T-helper 2 cell treated with Interferon-gamma antibody and Interleukin-4, amounts not matched to agents 100 ng/mL and 5 ng/mL, for 36 hours (primary cell): Measurements from ENCODE around the gene PGAM2. TPM values are rescaled to one million over a fixed set of nuclear protein-coding genes. Genes with fewer than 3 reads are reported as not detected.
"Not testable (repeated sequence)": the region's sequence is repeated elsewhere in the genome, so short reads cannot be mapped to it uniquely, and the experiment has no call there.

ENCODE experiments used
- intact Hi-C: fragments of 100-400 bp; cut with micrococcal nuclease; formaldehyde crosslinking; loops from one replicate; pipeline ENCODE4 v1.15.1; 2023
- total RNA-seq: library from RNA; stranded (reverse); gene quantifications from 2 replicates; pipeline ENCODE4 v1.2.3, GENCODE V29; 2022

PGAM2 gene
- total RNA-seq, 1 donor from 2014 or later = 0.89 TPM

GRCh38 chr7:44052771-44053365, 12.5 kb downstream of the PGAM2 start:
- intact Hi-C loops = no loop called here

DNA sequence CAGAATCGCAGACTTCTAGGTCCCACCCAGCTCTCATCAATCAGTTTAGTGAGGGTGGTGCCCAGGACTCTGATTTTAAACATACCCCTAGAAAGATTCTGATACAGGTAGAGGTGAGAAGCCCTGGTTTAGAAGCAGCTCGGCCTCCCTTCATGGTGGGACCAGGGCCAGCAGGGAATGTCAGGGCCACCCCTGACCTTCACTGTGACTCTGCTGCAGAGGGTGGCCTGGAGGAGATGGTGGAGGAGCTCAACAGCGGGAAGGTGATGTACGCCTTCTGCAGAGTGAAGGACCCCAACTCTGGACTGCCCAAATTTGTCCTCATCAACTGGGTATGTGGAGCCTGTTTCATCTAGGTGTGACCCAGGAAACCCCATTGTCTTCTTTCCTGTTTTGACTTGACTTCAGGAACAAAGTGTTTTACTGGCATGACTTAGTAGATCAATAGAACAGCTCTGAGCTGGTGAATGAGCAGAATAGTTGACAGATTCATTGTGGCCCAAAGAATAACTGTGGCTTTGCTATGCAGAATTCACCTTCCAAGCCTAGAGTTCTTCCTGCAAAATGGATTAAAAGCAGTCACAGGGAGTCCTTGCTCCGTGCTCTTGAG, 13.7 kb downstream of the PGAM2 start:
- intact Hi-C loops = no loop called here

DNA sequence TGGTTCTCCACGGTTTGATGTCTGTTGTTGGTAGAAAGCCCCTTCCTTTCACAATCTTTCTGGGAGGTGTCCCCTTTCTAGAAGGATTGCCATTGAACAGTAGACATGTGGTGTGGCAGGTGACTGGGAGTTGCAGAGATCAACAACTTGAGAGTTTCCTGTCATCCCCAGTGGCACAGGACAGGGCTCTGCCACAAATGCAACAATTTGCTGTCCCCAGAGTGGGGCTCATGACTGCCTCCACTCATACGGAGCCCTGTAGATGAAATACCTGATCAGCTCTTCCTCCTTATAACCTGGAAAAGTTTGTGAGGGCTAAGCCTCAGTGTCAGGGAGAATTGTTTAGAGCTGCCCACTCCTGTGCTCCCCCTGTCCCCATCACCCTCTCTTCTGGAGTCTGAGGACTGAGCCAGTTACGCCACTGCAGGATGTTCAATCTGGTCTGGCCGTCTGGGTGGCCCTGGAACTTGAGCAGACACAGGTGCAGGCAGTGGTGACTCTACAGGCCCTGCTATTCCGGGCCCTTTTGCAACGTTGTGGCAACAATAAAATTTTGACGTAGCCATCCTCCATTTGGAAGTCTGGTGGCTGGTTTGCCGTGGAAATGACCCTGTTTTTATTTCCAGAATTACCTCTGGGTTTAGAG, 14.3 kb downstream of the PGAM2 start:
- intact Hi-C loops = no loop called here

DNA sequence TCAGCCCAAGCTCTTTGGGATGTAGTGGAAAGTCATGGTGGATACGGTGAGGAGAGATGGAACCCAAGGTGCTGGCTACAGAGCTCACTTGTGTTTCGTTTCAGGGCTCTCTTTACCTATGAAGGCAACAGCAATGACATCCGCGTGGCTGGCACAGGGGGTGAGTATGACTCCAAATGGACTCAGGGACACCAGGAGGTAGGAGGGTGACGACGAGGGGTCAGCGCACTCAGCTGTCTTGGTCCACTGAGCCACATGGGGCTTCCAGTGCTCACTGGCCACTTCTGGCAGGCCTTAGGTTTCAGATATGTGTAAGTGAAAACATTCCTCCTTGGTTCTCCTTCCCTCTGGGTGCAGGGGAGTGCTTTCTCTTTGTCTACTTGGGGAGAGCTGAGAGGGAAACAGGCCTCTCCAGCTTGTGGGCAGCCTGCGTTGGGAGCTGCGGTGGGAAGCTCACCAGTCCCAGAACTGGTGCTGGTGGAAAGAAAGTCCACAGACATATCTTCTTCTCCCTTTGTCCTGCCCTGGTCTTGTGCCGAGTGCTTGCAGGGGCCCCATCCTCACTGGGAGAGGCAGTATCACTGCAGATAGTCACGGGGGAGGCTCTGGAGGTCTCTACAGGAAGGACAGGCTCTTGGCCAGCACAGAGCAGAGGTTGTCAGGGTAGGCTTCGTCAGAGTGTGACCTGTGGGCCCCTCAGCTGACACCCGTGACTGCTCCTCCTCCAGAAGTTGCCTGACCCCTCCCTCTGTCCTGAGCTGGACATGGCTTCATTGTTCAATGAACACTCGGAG, 15.0 kb downstream of the PGAM2 start:
- intact Hi-C loops = no loop called here

- intact Hi-C loops = no loop called here
These were observed 17.2 kb downstream of the PGAM2 start for GRCh38 chr7:44048031-44048795.

DNA sequence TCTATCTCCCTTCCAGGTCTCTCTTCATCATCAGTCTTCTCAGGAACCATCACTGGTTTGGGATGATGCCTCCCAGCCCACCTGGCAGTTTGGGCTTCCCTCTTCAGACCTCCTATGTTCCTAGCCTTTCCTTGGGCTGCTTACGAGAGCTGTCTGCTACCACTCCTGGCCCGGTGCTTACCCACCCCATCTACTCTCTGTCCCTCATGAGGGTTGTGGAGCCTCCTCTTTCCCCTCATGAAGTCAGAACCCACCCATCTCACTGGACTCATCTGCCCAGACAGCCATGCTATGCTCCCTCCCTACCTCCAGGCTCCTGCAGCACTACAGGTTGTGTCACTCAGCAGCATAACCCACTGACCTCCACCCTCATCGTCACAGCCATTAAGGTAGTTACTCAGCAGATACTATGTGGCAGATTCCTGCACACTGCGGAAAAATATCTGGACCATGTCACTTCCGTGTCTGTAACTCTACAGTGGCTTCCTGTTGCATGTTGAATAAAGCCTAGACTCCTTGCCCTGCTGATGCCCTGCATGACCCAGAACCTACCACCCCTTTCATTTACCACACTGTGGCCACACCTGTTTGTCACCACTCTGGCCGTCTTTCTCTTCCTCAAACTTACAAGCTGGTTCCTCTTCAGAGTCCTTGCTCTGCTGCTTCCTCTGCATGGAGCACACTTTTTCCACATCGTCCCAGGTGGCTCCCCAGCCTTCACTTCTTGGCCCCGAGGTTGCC, 18.9 kb downstream of the PGAM2 start:
- intact Hi-C loops = no loop called here

GRCh38 chr7:44045226-44046014, 19.9 kb downstream of the PGAM2 start:
- intact Hi-C loops = loop anchor here (2.0 kb wide), 1 partner anchor 27 kb away; no protein-coding TSS in a partner anchor

DNA sequence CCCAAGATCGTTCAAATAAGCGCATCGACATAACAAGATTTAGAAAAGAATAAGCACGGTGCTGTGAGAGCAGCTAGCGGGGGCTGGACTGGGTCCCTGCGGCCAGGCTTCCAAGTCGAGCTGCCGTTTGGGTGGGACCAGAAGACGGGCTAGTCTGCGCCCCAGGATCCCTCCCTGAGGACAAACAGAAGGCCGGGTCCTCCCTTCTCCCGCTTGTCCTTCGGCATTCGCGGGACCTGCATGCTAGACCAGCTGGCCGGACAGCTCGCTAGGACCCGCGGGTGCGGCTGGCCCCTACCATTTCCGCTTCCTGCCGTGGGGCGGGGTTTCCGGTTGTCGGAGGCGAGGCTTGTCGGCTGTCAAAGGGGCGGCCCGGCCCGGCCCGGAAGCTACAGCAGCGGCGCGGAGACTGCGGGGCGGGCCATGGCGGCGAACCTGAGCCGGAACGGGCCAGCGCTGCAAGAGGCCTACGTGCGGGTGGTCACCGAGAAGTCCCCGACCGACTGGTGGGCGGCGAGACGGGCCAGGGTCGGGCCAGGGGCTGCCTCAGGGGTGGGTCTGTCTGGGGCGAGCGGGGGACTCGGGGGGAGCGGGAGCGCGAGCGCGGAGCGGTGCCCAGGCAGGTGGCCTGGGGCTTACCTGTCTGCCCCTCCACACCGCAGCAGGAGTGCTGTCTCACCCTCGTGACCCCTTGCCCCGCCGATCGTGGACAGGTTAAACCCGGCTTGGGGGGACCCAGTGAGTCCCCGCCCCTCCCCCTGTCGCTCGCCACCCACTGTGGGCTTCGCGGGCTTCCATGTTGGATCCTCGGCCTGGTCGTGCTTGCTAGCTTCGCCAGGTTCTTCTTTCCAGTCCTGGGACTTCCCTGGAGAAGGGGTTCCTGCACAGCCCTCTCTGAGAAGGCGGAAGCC, 20.8 kb downstream of the PGAM2 start, which contains the start of gene DBNL:
DBNL (plus strand) TSS at position 388 of the 911 bp plus-strand sequence; CDS start at position 424, 36 bp downstream.
- intact Hi-C loops = loop anchor here (1.0 to 2.0 kb wide), 2 partner anchors 26 to 38 kb away; partner anchors contain the start of gene POLM

- intact Hi-C loops = loop anchor here (1.0 to 2.0 kb wide), 2 partner anchors 25 to 38 kb away; partner anchors contain the start of gene POLM
These were observed 21.5 kb downstream of the PGAM2 start for GRCh38 chr7:44043902-44044301.

DNA sequence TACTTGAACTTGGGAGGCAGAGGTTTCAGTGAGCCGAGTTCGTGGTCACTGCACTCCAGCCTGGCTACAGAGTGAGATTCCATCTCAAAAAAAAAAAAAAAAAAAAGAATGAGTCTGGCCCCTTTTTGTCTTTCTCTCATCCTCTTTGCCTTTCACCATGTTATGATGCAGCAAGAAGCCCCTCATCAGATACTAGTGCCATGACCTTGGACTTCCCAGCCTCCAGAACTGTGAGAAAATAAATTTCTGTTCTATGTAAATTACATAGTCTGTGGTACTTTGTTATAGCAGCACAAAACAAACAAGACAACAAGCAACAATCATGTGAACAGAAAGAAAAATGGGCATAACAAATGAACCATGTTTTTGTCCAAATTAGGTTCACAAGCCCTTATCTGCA, 23.1 kb downstream of the PGAM2 start:
- intact Hi-C loops = no loop called here

DNA sequence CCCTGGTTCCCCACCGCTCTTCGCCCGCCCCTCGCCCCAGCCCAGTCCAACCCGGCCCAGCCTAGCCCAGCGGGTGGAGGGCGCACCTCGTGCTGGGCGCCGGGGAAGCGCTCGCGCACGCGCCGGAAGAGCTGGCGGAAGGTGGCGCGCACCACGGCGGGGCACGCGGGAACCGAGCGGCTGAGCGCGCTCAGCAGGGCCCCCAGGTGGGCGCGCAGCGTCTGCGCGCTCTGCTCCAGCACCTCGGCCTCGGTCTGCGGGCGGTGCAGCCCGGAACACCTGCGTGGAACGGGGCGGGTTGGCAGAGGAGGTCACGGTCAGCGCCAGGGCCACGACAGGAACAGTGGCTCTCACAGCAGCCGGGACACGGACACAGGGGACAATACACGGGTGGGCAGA, 24.9 kb downstream of the PGAM2 start:
- intact Hi-C loops = not testable (repeated sequence)

DNA sequence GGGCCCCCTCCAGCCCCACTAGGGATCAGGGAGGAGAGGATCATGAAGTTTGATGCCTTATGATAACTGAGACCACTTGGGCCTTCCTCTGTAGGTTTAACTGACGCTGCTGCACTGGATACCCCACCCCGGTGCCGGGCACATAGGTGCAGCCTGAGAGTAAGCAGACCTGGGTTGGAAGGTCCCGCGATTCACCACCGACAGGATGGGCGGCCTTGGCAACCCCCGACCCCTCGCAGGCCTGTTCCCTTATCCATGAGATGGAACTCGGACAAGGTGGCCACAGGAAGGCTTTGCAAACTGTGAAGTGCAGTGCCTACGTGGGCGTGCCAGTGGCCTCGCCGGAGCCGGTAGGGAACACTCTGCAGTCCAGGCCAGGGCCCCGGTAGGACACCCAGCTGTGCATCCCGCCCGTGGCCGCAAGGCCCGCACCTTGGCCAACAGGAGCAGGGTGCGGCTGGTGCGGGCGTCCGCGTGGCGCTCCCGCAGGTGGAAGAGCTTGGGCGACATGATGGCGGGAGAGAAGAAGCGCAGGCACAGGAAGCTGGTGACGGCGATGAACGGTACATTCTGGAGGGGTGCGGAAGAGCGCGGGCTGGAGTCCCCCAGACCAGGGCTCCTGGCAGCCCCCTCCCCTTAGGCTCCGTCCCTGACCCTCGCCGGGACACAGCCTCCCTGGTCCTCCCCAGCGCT, 25.4 kb downstream of the PGAM2 start:
- intact Hi-C loops = not testable (repeated sequence)

- intact Hi-C loops = not testable (repeated sequence)
These were observed 26.3 kb downstream of the PGAM2 start for GRCh38 chr7:44038961-44039558.

- intact Hi-C loops = not testable (repeated sequence)
These were observed 26.8 kb downstream of the PGAM2 start for GRCh38 chr7:44038553-44038952.

DNA sequence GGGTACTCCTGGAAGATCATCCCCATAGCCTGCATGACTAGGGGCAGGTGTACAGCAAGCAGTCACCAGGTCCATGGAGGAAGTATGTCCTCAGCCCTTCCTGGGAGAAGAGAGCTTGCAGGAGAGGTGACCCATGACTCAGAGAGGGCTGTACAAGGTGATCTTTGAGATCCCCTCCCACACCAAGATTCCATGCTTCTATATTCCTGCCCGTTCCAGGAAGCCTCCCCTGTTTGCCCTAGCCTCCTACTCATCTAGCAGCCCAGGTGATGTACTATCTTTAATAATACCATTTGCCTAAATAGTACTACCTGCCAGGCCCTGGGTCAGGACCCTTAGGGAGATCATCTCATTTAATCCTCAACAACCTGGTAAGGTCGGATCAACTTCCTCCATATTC, 27.4 kb downstream of the PGAM2 start:
- intact Hi-C loops = not testable (repeated sequence)

DNA sequence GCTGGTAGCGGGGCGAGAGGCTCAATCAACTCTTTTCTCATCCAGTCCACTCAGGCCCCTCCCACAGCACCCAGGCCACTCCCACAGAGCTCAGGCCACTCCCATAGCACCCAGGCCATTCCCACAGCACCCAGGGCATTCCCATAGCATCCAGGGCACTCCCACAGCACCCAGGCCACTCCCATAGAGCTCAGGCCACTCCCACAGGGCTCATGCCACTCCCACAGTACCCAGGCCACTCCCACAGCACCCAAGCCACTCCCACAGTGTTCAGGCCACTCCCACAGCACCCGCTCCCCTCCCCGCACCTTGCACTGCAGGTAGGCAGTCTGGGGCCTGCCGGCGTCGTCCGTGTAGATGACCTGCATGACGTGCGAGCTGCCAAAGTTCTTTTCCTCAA, 29.0 kb downstream of the PGAM2 start:
- intact Hi-C loops = not testable (repeated sequence)
